ENCODE results near the gene ATRN.

DNA sequence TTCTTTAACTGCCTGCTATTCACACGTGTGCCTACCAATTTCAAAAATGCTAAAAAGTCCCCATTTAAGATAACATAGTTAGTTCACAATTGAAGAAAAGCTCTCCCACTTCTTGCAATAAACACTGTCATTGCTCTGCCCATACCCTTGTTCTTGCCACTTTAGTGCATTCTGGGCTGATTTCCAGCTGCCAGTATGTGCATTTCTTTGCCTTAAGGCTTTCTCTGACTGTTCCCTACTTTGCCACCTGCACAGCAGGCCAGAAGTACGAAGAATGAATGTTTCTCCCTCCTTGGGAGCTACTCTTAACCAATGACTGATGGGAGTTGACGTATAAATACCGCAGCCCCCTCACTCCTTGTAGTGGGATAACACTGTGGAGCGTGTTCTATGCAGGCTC, 16.0 kb upstream of the ATRN start:
- TF ChIP-seq, protein P1, sequence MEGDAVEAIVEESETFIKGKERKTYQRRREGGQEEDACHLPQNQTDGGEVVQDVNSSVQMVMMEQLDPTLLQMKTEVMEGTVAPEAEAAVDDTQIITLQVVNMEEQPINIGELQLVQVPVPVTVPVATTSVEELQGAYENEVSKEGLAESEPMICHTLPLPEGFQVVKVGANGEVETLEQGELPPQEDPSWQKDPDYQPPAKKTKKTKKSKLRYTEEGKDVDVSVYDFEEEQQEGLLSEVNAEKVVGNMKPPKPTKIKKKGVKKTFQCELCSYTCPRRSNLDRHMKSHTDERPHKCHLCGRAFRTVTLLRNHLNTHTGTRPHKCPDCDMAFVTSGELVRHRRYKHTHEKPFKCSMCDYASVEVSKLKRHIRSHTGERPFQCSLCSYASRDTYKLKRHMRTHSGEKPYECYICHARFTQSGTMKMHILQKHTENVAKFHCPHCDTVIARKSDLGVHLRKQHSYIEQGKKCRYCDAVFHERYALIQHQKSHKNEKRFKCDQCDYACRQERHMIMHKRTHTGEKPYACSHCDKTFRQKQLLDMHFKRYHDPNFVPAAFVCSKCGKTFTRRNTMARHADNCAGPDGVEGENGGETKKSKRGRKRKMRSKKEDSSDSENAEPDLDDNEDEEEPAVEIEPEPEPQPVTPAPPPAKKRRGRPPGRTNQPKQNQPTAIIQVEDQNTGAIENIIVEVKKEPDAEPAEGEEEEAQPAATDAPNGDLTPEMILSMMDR (IDR thresholded peaks at IDR 0.05): no peak
- TF ChIP-seq POLR2A (IDR thresholded peaks at IDR 0.05) (no peak), POLR2AphosphoS5 (IDR thresholded peaks at IDR 0.05) (no peak), EP300 (IDR thresholded peaks at IDR 0.05) (no peak)
